HepG2 (cell line): ENCODE results near the gene ADAMTS16. TPM values are rescaled to one million over a fixed set of nuclear protein-coding genes. Genes with fewer than 3 reads are reported as not detected.

Experiments
- ATAC-seq: fragments of 200-7000 bp; cut with Tn5 transposase; 3 replicates; pipeline ENCODE4 v1.9.1; 2020; ENCODE audit warnings: mild to moderate bottlenecking, moderate library complexity
- BruUV-seq: library from RNA; stranded (reverse); fragments of 400-500 nt; replicated peaks from 2 replicates; lab custom pipeline; 2021; lab: Mats Ljungman, UMichigan
- CTCF ChIA-PET: fragments of 300-600 bp; formaldehyde crosslinking; extraction: SDS; loops from one replicate; lab custom pipeline; 2021; ENCODE audit warnings: low total read pairs, inconsistent platforms, low intra/inter-chr PET ratio; lab: Yijun Ruan, JAX
- POLR2A ChIA-PET: fragments of 350-600 bp; sonication (Branson Sonifier 250); formaldehyde crosslinking; loops from one replicate; lab custom pipeline; 2020; ENCODE audit warnings: antibody characterized with exemption, inconsistent platforms; lab: Yijun Ruan, JAX
- DNase-seq: peaks from one replicate; pipeline ENCODE4 v3.0.0-alpha.2; 2015; ENCODE audit warnings: low spot score
- FAIRE-seq: peaks from 3 replicates; lab custom pipeline; 2011; peaks lifted over from hg19 to GRCh38; lab: Jason Lieb, UNC
- H2AFZ ChIP-seq: one replicate; pipeline ENCODE4 v1.6.1; 2011; ENCODE audit warnings: low read length, inconsistent platforms
- H3K27ac ChIP-seq: fragments of 300-600 bp; 3 replicates; pipeline ENCODE4 v1.8.0; 2011; ENCODE audit warnings: mixed run types, mild to moderate bottlenecking, mixed read lengths, low read length, inconsistent platforms; ENCODE audit not compliant: insufficient read depth; ENCODE audit errors: extremely low read length
- H3K27me3 ChIP-seq, 2 experiments: fragments of 200-600 bp in 1 of 2; 2 replicates in 1 of 2; 3 replicates in 1 of 2; pipeline versions ENCODE4 v1.6.0 to v1.8.0; 2011; ENCODE audit warnings: low read length in 2 of 2, mild to moderate bottlenecking in 2 of 2, moderate library complexity in 2 of 2, inconsistent platforms in 1 of 2; ENCODE audit not compliant: insufficient read depth in 2 of 2, control insufficient read depth in 1 of 2
- H3K36me3 ChIP-seq, 2 experiments: fragments of 200-600 bp in 1 of 2; replicated peaks in 1 of 2; 2 replicates in 1 of 2; 3 replicates in 1 of 2; pipeline versions ENCODE4 v1.5.1 to v1.8.0; 2011; ENCODE audit warnings: low read length in 2 of 2, inconsistent platforms in 1 of 2; ENCODE audit not compliant: insufficient read depth in 2 of 2, control insufficient read depth in 1 of 2
- H3K4me1 ChIP-seq: 2 replicates; pipeline ENCODE4 v1.5.1; 2012; ENCODE audit warnings: low read length, inconsistent platforms; ENCODE audit not compliant: insufficient read depth
- H3K4me2 ChIP-seq: 2 replicates; pipeline ENCODE4 v1.6.0; 2011; ENCODE audit warnings: low read depth, low read length, inconsistent platforms
- H3K4me3 ChIP-seq, 3 experiments: fragments of 200-600 bp in 1 of 3; sonication (generic), shearing (Covaris generic) in 1 of 3; replicated peaks in 1 of 3; 2 replicates each; pipeline ENCODE4 v1.5.1; 2011 to 2016; ENCODE audit warnings: low read length in 3 of 3, inconsistent platforms in 2 of 3, low read depth in 2 of 3, mild to moderate bottlenecking in 2 of 3, control low read depth in 1 of 3, mixed read lengths in 1 of 3; ENCODE audit not compliant: insufficient read depth in 1 of 3
- H3K79me2 ChIP-seq: one replicate; pipeline ENCODE4 v1.6.1; 2011; ENCODE audit warnings: low read length, inconsistent platforms; ENCODE audit not compliant: insufficient read depth
- H3K9ac ChIP-seq: 2 replicates; pipeline ENCODE4 v1.6.0; 2011; ENCODE audit warnings: mild to moderate bottlenecking, low read depth, low read length, inconsistent platforms; ENCODE audit not compliant: insufficient read depth
- H3K9me3 ChIP-seq: 2 replicates; pipeline ENCODE4 v1.5.1; 2012; ENCODE audit warnings: mild to moderate bottlenecking, low read length
- H4K20me1 ChIP-seq: 2 replicates; pipeline ENCODE4 v1.6.0; 2011; ENCODE audit warnings: inconsistent platforms, mild to moderate bottlenecking, low read length, moderate library complexity; ENCODE audit not compliant: insufficient read depth
- BCL3 ChIP-seq: sonication (generic); formaldehyde crosslinking; IDR thresholded peaks from 2 replicates; pipeline ENCODE4 v1.5.1; 2020; ENCODE audit warnings: mild to moderate bottlenecking, missing genetic modification reagents, moderate library complexity
- CCDC6 ChIP-seq: sonication (generic); formaldehyde crosslinking; IDR thresholded peaks from 2 replicates; pipeline ENCODE4 v1.8.1; 2022; ENCODE audit warnings: mild to moderate bottlenecking, missing genetic modification reagents, moderate library complexity
- MTA1 ChIP-seq: sonication (generic); formaldehyde crosslinking; IDR thresholded peaks from 2 replicates; pipeline ENCODE4 v1.4.0; 2020; ENCODE audit warnings: missing genetic modification reagents, mild to moderate bottlenecking, borderline replicate concordance
- RXRB ChIP-seq: IDR thresholded peaks from 2 replicates; pipeline ENCODE4 v1.6.1; 2016; ENCODE audit warnings: borderline replicate concordance, missing genetic modification reagents, missing compliant biosample characterization
- YEATS4 ChIP-seq: sonication (generic); formaldehyde crosslinking; IDR thresholded peaks from 2 replicates; pipeline ENCODE4 v1.4.0; 2020; ENCODE audit warnings: missing genetic modification reagents, borderline replicate concordance
- ZFP90 ChIP-seq: sonication (generic); formaldehyde crosslinking; IDR thresholded peaks from 2 replicates; pipeline ENCODE4 v1.8.0; 2022; ENCODE audit warnings: missing genetic modification reagents, mild to moderate bottlenecking, inconsistent platforms, borderline replicate concordance
- ZFP91 ChIP-seq: sonication (generic); formaldehyde crosslinking; IDR thresholded peaks from 2 replicates; pipeline ENCODE4 v1.9.0; 2022; ENCODE audit warnings: missing genetic modification reagents, mild to moderate bottlenecking, borderline replicate concordance
- ZNF251 ChIP-seq: sonication (generic); formaldehyde crosslinking; IDR thresholded peaks from 2 replicates; pipeline ENCODE4 v1.9.0; 2021; ENCODE audit warnings: mild to moderate bottlenecking, missing genetic modification reagents
- ZNF788 ChIP-seq: sonication (generic); formaldehyde crosslinking; IDR thresholded peaks from 2 replicates; pipeline ENCODE4 v1.5.0; 2020; ENCODE audit warnings: mild to moderate bottlenecking, missing genetic modification reagents, borderline replicate concordance
- WGBS: methylation state at CpG from one replicate; pipeline ENCODE4 v1.1.6; 2017; ENCODE audit warnings: low lambda C conversion rate; 5-methylcytosine and 5-hydroxymethylcytosine counted together
- in situ Hi-C: cut with HindIII; loops from 2 replicates; pipeline ENCODE4 v1.10.0; 2017; ENCODE audit warnings: low pct_unique_long_range_greater_than_20kb; ENCODE audit not compliant: extremely low pct_ligation_motif_present
- intact Hi-C: fragments of 100-400 bp; cut with micrococcal nuclease; formaldehyde crosslinking; loops from one replicate; pipeline ENCODE4 v1.10.0; 2022; ENCODE audit not compliant: unreplicated experiment
- polyA plus RNA-seq, 8 experiments: library from polyadenylated mRNA; depleted of rRNA in 3 of 8; stranded (reverse) in 7 of 8; unstranded in 1 of 8; fragments of >200 nt; fragmentation: Illumina TruSeq in 4 of 8; extraction: Trizol in 4 of 8; gene quantifications; 2 replicates each; pipeline versions ENCODE4 v1.2.1 to v1.2.3, GENCODE V29; 2011 to 2016; ENCODE audit warnings: low read depth in 4 of 8, missing spikeins in 1 of 8, mixed read lengths in 1 of 8; ENCODE audit not compliant: insufficient read depth in 1 of 8
- total RNA-seq, 5 experiments: library from RNA; depleted of rRNA; stranded (reverse); fragments of >200 nt; fragmentation: Illumina TruSeq; extraction: Trizol; gene quantifications; 2 replicates each; pipeline ENCODE4 v1.2.3, GENCODE V29; 2016; ENCODE audit warnings: low read depth in 1 of 5
- TF ChIP-seq, protein P1 (sequence below): sonication (generic); formaldehyde crosslinking; IDR thresholded peaks from 2 replicates; pipeline ENCODE4 v1.5.0; 2020; ENCODE audit warnings: mild to moderate bottlenecking, missing genetic modification reagents, moderate library complexity

The ADAMTS16 gene
- total and polyA plus RNA-seq, 2 of the 13 experiments (the other 11 are each of a cell fraction or from before 2014, with no cell fraction given): 0.02 to 0.03 TPM

- in situ Hi-C loops (no loop called here), intact Hi-C loops (loop anchor here (5.0 kb wide), 1 partner anchor 229 kb away; no protein-coding TSS in a partner anchor)
- TF ChIP-seq YEATS4 (CRISPR knock-in tag) (no peak), ZFP90 (CRISPR knock-in tag) (no peak), ZFP91 (CRISPR knock-in tag) (no peak), MTA1 (no peak), BCL3 (CRISPR knock-in tag) (no peak), CCDC6 (CRISPR knock-in tag) (no peak), ZNF788 (CRISPR knock-in tag) (no peak), RXRB (CRISPR knock-in tag) (no peak), ZNF251 (CRISPR knock-in tag) (no peak)
- TF ChIP-seq, protein P1, sequence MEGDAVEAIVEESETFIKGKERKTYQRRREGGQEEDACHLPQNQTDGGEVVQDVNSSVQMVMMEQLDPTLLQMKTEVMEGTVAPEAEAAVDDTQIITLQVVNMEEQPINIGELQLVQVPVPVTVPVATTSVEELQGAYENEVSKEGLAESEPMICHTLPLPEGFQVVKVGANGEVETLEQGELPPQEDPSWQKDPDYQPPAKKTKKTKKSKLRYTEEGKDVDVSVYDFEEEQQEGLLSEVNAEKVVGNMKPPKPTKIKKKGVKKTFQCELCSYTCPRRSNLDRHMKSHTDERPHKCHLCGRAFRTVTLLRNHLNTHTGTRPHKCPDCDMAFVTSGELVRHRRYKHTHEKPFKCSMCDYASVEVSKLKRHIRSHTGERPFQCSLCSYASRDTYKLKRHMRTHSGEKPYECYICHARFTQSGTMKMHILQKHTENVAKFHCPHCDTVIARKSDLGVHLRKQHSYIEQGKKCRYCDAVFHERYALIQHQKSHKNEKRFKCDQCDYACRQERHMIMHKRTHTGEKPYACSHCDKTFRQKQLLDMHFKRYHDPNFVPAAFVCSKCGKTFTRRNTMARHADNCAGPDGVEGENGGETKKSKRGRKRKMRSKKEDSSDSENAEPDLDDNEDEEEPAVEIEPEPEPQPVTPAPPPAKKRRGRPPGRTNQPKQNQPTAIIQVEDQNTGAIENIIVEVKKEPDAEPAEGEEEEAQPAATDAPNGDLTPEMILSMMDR (CRISPR knock-in tag): no peak
- Histone ChIP-seq H3K79me2 (no peaks in the 10 kb centered on the region), H3K4me2 (no peak overlapping the region), H2AFZ (no peak overlapping the region), H4K20me1 (no peaks in the 10 kb centered on the region), H3K9ac (no peak overlapping the region), H3K9me3 (no peaks in the 10 kb centered on the region), H3K4me3 (no peak overlapping the region), H3K4me1 (no peaks in the 10 kb centered on the region), H3K36me3 (no peaks in the 10 kb centered on the region), H3K27ac (no peak overlapping the region), H3K27me3 (no peaks in the 10 kb centered on the region)
- ATAC-seq (no peak), DNase-seq (no peak), FAIRE-seq (no peak)
- POLR2A ChIA-PET: no interaction called here
- no TSS peak for BruUV-seq
- CTCF ChIA-PET: no interaction called here
- 57% methylated on average over 4 of the region's 4 CpGs for WGBS
These were observed 138.2 kb downstream of the ADAMTS16 start for GRCh38 chr5:5278201-5278814.
